ENCODE measurements around the gene INO80. TPM values are rescaled to one million over a fixed set of nuclear protein-coding genes. Genes with fewer than 3 reads are reported as not detected.
"Not testable (repeated sequence)": the region's sequence is repeated elsewhere in the genome, so short reads cannot be mapped to it uniquely, and the experiment has no call there.

The INO80 gene
- total RNA-seq, 4 donors from 2014 or later: 22.4 to 28.7 (median 24.0) TPM

DNA sequence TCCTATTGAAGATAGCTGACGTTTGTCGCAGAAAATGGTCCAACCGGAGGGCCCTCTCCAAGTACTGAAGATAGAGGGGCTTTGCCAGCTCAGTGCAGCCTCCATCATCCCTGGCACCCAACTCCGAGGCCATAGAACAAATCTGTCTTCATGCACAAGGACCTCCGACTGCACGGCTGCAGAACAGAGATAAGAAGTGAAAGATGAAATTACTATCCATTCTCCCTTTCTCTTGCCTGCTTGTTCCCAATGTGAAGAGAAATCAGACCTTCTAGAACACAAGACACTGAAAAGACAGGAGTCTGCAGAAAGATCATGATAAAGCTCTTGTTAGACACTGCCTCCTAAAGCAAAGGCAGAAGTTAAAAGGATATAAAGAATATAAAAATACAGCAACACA, 19.9 kb downstream of the INO80 start:
- Histone ChIP-seq H3K36me3 (peaks cover 26 to 70% (median 54%) of the 10 kb centered on the region in 4 donors), H3K4me1 (no peaks in the 10 kb centered on the region), H3K4me3 (no peak overlapping the region), H3K27me3 (no peaks in the 10 kb centered on the region), H3K9me3 (no peaks in the 10 kb centered on the region), H3K27ac (replicated peaks in 1 of 4) (no peak overlapping the region)
- no peak for DNase-seq (ENCODE audit: extremely low spot score)
- WGBS: 82% methylated on average over 6 of the region's 6 CpGs
- intact Hi-C loops (cut with DNase I): no loop called here
- TF ChIP-seq POLR2A (IDR thresholded peaks at IDR 0.05; ENCODE audit: low read depth) (no peak), EP300 (IDR thresholded peaks at IDR 0.05) (no peak)

DNA sequence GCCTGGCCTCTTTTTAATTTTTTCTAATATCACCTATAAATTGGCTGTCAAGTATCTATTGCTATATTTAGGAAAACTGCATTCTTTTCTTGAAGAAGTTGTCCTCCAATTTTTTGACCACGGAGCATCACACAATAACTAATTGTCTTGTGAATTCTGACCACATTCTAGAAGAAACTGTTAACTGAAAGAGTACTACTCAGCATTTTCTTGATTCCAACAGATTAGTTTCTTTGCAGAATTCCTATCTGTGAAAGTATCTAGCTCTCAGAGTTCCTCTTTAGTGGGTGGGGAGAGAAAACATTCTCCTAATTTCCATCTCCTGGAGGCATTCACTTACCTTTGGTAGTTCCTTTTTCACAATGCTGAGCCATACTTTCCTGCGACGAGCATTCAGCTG, 31.1 kb downstream of the INO80 start:
- DNase-seq (ENCODE audit: extremely low spot score): no peak
- intact Hi-C loops (cut with DNase I): no loop called here
- Histone ChIP-seq H3K36me3 (peaks cover 52 to 100% (median 92%) of the 10 kb centered on the region in 4 donors), H3K27me3 (no peaks in the 10 kb centered on the region), H3K9me3 (no peaks in the 10 kb centered on the region), H3K27ac (replicated peaks in 1 of 4) (no peak overlapping the region), H3K4me3 (no peak overlapping the region), H3K4me1 (no peaks in the 10 kb centered on the region)
- TF ChIP-seq EP300 (IDR thresholded peaks at IDR 0.05) (no peak), POLR2AphosphoS5 (IDR thresholded peaks at IDR 0.05) (no peak), POLR2A (IDR thresholded peaks at IDR 0.05; ENCODE audit: low read depth) (no peak)
- TF ChIP-seq, protein P1, sequence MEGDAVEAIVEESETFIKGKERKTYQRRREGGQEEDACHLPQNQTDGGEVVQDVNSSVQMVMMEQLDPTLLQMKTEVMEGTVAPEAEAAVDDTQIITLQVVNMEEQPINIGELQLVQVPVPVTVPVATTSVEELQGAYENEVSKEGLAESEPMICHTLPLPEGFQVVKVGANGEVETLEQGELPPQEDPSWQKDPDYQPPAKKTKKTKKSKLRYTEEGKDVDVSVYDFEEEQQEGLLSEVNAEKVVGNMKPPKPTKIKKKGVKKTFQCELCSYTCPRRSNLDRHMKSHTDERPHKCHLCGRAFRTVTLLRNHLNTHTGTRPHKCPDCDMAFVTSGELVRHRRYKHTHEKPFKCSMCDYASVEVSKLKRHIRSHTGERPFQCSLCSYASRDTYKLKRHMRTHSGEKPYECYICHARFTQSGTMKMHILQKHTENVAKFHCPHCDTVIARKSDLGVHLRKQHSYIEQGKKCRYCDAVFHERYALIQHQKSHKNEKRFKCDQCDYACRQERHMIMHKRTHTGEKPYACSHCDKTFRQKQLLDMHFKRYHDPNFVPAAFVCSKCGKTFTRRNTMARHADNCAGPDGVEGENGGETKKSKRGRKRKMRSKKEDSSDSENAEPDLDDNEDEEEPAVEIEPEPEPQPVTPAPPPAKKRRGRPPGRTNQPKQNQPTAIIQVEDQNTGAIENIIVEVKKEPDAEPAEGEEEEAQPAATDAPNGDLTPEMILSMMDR (IDR thresholded peaks at IDR 0.05): no peak
- WGBS: 86% methylated on average over 3 of the region's 3 CpGs

DNA sequence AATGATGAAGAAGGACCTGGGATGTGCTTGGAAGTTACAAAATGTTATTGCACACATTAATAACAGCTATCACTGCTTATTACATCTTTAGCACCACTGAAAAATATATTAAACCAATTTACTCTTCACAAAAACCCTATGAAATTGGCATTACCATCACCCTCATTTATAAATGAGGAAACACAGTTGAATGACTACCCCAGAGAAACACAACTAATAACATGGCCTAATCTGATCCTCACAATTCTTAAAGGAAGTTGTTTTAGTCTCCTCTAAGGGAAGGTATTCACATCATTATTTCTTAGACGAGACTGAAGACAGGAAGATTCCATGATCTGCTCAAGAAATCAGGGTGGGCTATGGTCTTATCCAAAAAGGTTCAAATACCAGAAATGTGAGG, 35.9 kb downstream of the INO80 start:
- Histone ChIP-seq H3K4me3 (no peak overlapping the region), H3K36me3 (peaks cover 60 to 100% (median 94%) of the 10 kb centered on the region in 4 donors), H3K4me1 (no peaks in the 10 kb centered on the region), H3K9me3 (no peaks in the 10 kb centered on the region), H3K27me3 (no peaks in the 10 kb centered on the region), H3K27ac (replicated peaks in 1 of 4) (no peak overlapping the region)
- no peak for DNase-seq (ENCODE audit: extremely low spot score)
- WGBS: 93% methylated on average over 1 of the region's 1 CpG
- TF ChIP-seq POLR2AphosphoS5 (IDR thresholded peaks at IDR 0.05) (no peak), POLR2A (IDR thresholded peaks at IDR 0.05; ENCODE audit: low read depth) (no peak), EP300 (IDR thresholded peaks at IDR 0.05) (no peak)
- TF ChIP-seq, protein P1 (IDR thresholded peaks at IDR 0.05): no peak
- intact Hi-C loops (cut with DNase I): no loop called here

DNA sequence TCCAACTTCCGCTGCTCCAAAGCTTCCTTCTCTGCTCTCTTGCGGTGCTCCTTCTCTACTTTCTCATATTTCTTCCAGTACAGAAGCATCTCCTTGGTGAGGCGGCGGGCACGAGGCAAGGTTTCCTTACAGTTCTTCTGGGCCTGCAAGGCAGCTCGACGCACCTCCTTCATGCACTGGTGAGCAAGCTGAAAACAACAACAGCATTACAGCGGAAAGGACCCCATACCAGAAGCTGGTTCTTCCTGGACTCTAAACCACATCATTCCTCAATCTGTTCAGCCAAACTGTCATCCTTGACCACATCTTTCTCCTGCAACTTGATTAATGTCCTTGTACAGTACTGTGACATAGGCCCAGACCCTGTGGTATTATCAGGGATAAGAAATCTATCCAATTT, 36.4 kb downstream of the INO80 start:
- intact Hi-C loops (cut with DNase I): no loop called here
- no peak overlapping the region for H3K27ac ChIP-seq (replicated peaks in 1 of 4)
- H3K36me3 ChIP-seq: peaks cover 60 to 100% (median 94%) of the 10 kb centered on the region in 4 donors
- TF ChIP-seq POLR2AphosphoS5 (IDR thresholded peaks at IDR 0.05) (no peak), EP300 (IDR thresholded peaks at IDR 0.05) (no peak), POLR2A (IDR thresholded peaks at IDR 0.05; ENCODE audit: low read depth) (no peak)
- TF ChIP-seq, protein P1 (IDR thresholded peaks at IDR 0.05): no peak
- H3K27me3 ChIP-seq: no peaks in the 10 kb centered on the region
- no peak for DNase-seq (ENCODE audit: extremely low spot score)
- WGBS: 88% methylated on average over 8 of the region's 8 CpGs
- no peaks in the 10 kb centered on the region for H3K9me3 ChIP-seq
- H3K4me1 ChIP-seq: no peaks in the 10 kb centered on the region
- H3K4me3 ChIP-seq: no peak overlapping the region

DNA sequence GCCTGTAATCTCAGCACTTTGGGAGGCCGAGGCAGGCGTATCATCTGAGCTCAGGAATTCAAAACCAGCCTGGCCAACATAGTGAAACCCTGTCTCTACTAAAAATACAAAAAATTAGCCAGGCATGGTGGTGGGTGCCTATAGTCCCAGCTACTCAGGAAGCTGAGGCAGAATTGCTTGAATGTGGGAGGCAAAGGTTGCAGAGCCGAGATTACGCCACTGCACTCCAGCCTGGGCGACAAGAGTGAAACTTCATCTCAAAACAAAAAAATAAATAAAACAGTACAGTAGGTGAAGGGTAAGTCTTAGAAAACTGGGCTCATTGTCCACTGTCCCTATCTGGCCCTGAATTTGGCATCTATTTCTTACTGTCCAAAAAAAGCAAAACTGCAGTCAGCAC, 37.2 kb downstream of the INO80 start:
- H3K27me3 ChIP-seq; intact Hi-C loops (cut with DNase I); H3K27ac ChIP-seq (replicated peaks in 1 of 4); H3K4me3 ChIP-seq; H3K4me1 ChIP-seq; DNase-seq (ENCODE audit: extremely low spot score); H3K9me3 ChIP-seq: not testable (repeated sequence)
- H3K36me3 ChIP-seq: peaks cover 53 to 100% (median 93%) of the 10 kb centered on the region in 4 donors
- WGBS: 95% methylated on average over 5 of the region's 5 CpGs

DNA sequence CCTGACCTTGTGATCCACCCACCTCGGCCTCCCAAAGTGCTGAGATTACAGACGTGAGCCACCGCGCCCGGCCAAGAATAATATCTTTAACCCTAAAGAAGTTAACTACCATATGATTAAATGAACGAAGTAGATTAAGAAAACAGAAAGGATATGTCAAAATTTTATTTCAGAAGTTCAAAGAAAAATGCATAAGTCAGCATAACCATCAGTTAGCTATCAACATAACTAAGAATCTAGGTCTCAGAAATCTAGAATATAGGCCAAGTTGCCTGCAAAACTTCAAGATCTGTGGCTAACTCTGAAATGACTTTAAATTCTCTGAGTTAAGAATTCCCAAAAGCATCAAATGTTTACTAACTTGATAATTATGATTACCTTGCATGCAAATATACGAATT, 38.0 kb downstream of the INO80 start:
- Histone ChIP-seq H3K4me1 (no peaks in the 10 kb centered on the region), H3K36me3 (peaks cover 51 to 100% (median 95%) of the 10 kb centered on the region in 4 donors), H3K4me3 (no peak overlapping the region), H3K27me3 (no peaks in the 10 kb centered on the region), H3K9me3 (no peaks in the 10 kb centered on the region), H3K27ac (replicated peaks in 1 of 4) (no peak overlapping the region)
- TF ChIP-seq POLR2A (IDR thresholded peaks at IDR 0.05; ENCODE audit: low read depth): no peak
- no peak for TF ChIP-seq POLR2AphosphoS5 (IDR thresholded peaks at IDR 0.05)
- TF ChIP-seq, protein P1 (IDR thresholded peaks at IDR 0.05): no peak
- no peak for TF ChIP-seq EP300 (IDR thresholded peaks at IDR 0.05)
- WGBS: 94% methylated on average over 7 of the region's 7 CpGs
- intact Hi-C loops (cut with DNase I): no loop called here
- no peak for DNase-seq (ENCODE audit: extremely low spot score)

All from esophagus muscularis mucosa (tissue), 4 donors.